ENCODE data around the gene PROP1. TPM values are rescaled to one million over a fixed set of nuclear protein-coding genes. Genes with fewer than 3 reads are reported as not detected.
"Not testable (repeated sequence)": the region's sequence is repeated elsewhere in the genome, so short reads cannot be mapped to it uniquely, and the experiment has no call there.

PROP1 gene
- total RNA-seq, 1 donor from 2014 or later: not detected

DNA sequence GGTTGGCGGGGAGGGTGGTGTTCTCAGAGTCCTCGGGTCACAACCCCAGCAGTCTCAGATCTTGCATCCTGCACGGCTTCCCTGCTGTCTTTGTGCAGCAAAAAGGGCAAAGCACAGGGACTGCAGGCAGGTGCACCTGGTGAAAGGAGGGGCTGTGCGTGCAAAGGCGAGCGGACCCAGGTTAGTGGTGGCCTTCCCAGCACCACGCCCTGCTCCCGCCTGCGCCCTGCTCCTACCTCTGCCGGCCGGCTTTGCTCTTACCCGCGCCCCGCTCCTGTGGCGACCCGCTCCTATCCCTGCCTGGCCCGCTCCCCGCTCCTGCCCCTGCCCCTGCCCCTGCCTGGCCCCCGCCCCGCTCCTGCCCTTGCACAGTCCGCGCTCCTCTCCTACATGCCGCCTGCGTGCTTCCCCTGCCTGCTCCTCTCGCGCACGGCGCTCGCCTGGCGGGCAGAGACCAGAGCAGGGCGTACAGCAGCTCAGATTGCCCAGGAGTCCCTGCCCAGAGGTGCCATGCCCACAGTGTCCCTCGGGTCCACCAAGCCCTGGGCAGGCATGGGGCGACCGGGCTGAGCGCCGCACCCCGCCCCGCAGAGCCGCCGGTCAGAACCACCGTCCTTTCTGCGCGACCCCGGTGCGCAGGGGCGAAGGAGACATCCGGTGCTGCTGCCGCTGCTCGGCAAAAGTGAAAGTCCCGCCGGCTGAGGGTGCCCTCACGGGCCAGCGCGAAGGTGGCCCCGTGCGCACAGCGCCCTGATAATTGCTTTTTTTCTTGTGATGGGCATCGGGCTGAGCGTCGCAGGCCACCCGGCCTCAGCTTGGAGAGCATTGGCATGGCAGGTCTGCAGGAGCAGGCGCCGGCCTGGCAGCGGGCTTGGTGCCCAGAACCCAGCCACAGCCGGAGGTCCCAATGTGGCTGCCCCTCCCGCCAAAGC lies 52.0 kb downstream of the PROP1 start:
- not testable (repeated sequence) for ATAC-seq

DNA sequence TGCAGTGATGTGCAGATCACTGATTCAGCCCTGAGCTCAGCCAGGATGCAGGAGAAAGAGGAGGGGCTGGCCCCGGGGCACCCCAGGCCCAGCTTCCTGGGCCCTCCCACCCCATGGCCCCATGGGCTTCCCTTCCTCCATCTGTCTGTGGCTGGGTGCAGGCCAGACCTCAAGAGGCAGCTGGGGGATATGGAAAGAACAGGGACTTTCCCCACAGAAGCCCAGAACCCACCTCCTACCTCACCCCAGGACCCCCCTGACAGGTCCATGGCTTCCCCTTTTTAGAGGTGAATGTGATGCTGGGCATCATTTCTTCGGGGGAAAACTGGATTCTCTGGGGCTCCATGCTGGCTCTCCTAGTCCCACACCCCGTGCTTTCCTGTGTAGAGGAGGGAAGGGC lies 53.1 kb downstream of the PROP1 start:
- ATAC-seq: not testable (repeated sequence)

Other genes starting within 250 kb of the PROP1 start
- gene FAM153A, start 213.3 kb downstream of the PROP1 start, total RNA-seq: 3.1 TPM
- gene N4BP3, start 117.3 kb upstream of the PROP1 start, total RNA-seq: 16.5 TPM
- gene RMND5B, start 134.8 kb upstream of the PROP1 start, total RNA-seq: 71.5 TPM
- 179 TPM for gene NHP2, start 157.6 kb upstream of the PROP1 start, total RNA-seq
- not detected for gene GMCL2, start 191.1 kb upstream of the PROP1 start, total RNA-seq
- gene HNRNPAB, start 208.3 kb upstream of the PROP1 start, total RNA-seq: 153 TPM
- 26.8 TPM for gene PHYKPL, start 236.6 kb upstream of the PROP1 start, total RNA-seq

All from esophagus mucosa (tissue), 1 donor.